CD4-positive, alpha-beta T cell treated with Interleukin-15 for 4 hours (primary cell): Measurements from ENCODE around the gene EYS.

Experiments used
- DNase-seq: peaks from one replicate; pipeline ENCODE4 v3.0.0-alpha.2; 2020; ENCODE audit warnings: low spot score

Gene EYS

DNA sequence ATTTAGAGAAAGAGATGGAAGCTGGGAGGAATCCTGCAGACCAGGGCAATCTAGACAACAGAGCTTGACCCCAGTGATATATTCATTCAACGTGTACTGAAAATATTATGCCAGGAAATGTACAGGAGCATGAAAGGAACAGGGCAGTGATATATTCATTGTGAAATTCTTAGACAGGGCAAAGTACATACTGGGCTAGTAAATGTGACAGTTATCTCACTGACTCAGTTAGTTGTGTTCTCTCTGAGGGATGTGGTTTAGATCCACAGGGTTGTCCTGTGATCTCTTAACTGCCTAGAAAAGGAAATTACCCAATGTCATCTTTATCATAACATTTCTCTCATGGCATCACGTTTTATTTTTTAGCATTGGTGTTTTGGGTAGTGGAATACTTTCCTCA lies 891.3 kb downstream of the EYS start:
- DNase-seq: no peak

- DNase-seq: no peak
Observed at GRCh38 chr6:64812138-64812537, 894.9 kb downstream of the EYS start.

GRCh38 chr6:64811119-64811518 lies 895.9 kb downstream of the EYS start:
- no peak for DNase-seq

GRCh38 chr6:64807785-64808184 lies 899.2 kb downstream of the EYS start:
- no peak for DNase-seq

DNA sequence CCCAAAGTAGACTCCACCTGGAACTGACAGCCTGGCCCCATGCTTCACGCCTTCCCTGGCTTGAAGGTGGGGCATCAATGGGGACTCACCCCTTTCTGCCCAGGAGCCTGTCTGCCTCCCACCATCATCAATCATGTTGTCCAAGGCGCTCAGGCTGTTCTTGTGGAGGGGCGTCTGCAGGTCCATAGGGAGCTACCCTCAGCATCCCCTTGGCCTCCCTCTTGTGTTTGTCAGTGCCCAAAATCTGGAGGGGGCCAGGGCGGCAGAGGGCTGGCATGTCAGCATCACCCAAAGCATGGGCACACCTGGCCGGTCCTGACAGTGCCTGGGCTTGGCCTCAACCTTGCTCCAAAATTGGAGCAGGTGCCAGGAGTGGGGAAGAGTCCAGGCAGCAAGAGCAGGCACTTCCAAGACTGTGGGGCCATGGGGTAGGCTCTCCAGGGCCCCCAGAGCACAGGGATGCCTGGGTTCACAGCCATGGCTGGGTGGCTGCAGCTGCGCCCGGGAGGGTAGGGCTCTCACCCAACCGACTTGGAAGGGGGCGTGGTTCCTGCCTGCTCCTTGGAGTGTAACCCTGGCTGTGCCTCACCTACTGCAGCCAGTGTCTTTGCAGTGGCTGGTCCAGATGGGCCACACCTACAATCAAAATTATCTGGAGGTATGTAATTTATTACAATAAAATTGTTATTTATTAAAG lies 903.4 kb downstream of the EYS start:
- no peak for DNase-seq

DNA sequence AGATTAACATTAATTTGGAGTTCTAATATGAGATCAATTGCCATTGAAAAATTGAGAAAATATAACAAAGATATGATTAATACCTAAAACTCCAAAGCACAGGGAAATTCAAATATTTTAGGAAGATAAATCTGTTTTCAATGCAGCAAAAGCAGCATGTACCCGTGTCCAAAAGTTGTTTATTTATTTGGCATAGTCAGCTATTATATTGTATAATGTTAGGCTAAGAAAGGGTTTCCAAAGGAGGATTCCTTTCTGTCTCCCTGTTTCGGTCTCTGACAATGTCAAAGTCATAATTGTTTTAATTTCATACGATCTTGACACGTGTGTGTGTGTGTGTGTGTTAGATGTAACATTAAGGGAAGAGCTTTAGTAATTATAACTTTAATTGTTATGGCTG lies 914.5 kb downstream of the EYS start:
- no peak for DNase-seq

GRCh38 chr6:64789476-64789875 lies 917.5 kb downstream of the EYS start:
- DNase-seq: no peak

GRCh38 chr6:64786736-64787135 lies 920.3 kb downstream of the EYS start:
- DNase-seq: no peak

DNA sequence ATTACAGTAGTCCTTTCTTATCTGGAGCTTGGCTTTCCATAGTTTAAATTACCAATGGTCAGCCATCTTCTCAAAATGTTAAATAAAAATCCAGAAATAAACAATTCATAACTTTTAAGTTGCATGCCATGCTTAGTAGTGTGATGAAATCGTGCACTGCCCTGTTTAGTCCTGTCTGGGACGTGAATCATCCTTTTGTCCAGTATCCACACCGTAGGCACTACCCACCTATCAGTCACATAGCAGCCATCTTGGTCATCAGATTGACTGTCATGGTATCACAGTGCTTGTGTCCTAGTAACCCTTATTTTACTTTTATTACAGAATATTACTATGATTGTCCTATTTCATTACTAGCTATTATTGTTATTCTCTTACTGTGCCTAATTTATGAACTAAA lies 924.1 kb downstream of the EYS start:
- DNase-seq: no peak

DNA sequence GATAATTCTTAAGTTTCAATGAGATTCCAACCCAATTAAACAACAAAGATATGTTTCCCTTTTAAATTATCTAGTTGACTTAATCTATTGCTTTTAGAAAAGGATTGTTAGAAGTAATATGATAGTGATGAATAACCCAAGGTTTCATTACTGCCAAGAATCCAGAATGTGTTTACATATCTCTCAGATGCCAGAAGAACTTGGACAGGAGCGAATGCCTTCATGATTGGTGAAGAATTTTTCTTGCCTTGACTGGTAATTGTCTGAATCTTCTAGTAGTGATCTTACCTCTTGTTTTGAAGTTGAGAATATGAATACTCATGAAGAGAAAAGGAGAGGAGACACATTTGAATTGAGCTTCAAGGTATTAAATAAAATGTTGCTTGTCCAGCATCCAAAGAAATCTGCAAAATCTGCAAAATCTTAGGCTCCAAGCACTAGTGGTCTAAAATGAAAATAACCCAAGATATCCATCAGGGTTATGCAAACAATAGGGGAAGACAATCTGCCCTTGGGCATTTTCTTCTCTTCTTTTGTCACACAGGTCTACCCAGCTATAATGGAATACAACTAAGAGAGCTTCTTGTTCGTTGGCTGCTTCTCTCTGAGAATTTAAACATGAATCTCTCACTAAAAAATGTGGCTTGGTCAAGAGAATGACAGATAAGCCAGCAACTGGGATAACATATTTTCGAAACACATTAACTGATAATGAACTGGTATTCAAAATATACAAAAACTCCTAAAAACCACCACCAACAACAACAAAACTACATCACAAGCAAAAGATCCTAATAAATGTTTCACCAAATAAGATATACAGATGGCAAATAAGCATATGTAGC lies 928.9 kb downstream of the EYS start:
- DNase-seq: no peak

DNA sequence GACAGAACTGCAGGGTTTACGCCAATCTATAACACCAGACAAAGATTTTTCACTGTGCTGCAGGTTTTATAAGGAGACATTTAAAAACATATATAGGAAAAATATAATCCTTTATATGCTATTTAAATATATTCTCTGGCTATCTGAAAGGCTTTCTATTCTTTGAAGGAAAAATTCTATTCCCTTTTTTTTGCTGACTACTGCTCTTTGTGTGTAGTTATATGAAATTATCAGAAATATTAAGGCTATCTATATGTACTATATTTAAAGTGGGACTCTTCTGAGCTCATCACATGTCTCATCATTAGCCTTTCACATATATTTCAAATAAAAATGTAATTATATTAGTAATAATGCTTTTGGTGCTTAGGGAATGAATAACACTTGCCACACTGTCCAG lies 930.7 kb downstream of the EYS start:
- no peak for DNase-seq

GRCh38 chr6:64774881-64775280 lies 932.1 kb downstream of the EYS start:
- no peak for DNase-seq

GRCh38 chr6:64750910-64751309 lies 956.1 kb downstream of the EYS start:
- no peak for DNase-seq

DNA sequence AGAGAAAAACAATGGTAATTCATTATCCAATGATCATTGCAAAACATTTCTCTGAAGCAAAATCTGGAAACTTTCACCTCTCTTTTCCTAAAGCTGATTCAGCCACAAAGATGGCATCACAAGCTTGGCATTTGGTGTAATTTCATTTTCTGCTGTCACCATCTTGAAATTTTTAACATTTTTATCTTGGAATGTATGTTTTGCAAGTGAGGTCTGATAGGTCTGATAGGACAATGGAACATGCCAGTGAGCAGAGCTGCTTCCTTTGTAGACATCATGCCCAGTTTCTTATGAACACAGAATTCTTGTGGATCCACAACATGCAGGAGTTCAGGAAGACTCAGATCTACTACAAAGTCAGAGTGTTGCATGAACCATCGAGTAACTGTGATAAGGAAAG lies 969.6 kb downstream of the EYS start:
- DNase-seq: no peak

DNA sequence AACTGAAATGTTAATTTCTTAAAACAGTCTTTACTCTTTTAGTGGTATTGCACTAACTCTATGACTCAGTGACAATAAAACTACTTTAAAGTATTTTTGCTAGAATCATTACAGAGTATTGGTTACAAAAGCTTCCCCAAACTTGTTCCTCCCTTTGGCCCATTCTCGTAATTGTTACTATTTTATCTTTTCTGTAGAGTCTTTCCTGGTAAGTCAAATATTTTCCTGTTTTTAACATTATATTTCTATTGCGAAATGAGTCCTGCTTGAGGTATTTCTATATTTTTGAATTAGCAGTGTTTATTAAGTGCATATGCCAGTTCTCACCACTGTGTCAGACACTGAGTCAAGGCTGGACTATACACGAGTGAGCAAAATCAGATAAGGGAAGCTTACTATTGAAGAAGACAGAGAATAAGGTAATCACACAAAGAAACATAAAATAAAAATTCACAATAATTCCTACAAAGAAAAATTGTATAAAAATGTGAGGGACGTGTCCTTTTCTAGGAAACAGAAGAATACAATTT lies 970.5 kb downstream of the EYS start:
- DNase-seq: no peak

- DNase-seq: no peak
Observed at GRCh38 chr6:64733433-64733832, 973.6 kb downstream of the EYS start.

- no peak for DNase-seq
Observed at GRCh38 chr6:64732888-64733287, 974.1 kb downstream of the EYS start.

DNA sequence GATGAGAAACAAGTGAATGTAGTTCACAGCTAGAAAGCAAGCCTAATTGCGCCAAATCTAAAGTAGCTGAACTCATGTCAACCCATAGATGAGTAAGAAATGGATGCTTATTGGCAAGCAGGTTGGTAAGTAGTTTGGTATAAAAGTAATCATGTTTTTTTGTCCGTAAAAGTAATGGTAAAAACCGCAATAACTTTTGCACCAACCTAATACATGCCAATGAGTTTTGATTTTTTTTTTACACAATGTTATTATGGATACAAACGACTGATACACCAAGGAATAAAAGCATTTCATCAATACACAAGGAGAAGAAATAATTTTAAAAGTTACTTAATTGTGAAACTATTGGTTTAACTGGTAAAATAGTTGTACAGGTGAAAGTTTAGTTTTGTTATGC lies 977.5 kb downstream of the EYS start:
- no peak for DNase-seq

- no peak for DNase-seq
Observed at GRCh38 chr6:64727075-64727474, 980.0 kb downstream of the EYS start.

GRCh38 chr6:64724091-64724490 lies 982.9 kb downstream of the EYS start:
- DNase-seq: no peak

- DNase-seq: no peak
Observed at GRCh38 chr6:64723327-64724058, 983.5 kb downstream of the EYS start.

- no peak for DNase-seq
Observed at GRCh38 chr6:64721865-64722264, 985.2 kb downstream of the EYS start.

DNA sequence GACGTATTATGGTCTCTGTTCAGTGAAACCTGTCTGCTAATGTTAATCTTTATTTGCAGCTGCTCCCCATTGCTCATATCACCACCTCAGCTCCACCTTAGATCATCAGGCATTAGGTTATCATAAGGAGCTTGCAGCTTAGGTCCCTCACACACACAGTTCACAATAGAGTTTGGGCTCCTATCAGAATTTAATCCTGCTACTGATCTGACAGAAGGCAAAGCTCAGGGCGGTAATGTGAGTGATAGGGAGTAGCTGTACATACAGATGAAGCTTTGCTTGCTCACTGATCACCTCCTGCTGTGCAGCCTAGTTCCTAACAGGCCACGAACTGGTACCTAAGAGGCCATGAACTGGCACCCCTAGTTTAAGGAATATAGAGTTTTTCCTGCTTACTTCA lies 989.7 kb downstream of the EYS start:
- DNase-seq: no peak
